Skeletal muscle tissue (tissue), 4 donors: Measurements from ENCODE around the gene NFAT5. TPM values are rescaled to one million over a fixed set of nuclear protein-coding genes. Genes with fewer than 3 reads are reported as not detected.
"Not testable (repeated sequence)": the region's sequence is repeated elsewhere in the genome, so short reads cannot be mapped to it uniquely, and the experiment has no call there.

Experiments
- H3K27ac ChIP-seq: one replicate; pipeline ENCODE4 v1.7.0; 2013; ENCODE audit warnings: mild to moderate bottlenecking, low read depth, low read length, inconsistent platforms
- H3K27me3 ChIP-seq, 3 donors: one replicate each; pipeline ENCODE4 v1.7.0; 2013; ENCODE audit warnings: low read length in 3 of 3; ENCODE audit not compliant: control insufficient read depth in 3 of 3, insufficient read depth in 3 of 3
- H3K36me3 ChIP-seq, 3 donors: one replicate each; pipeline ENCODE4 v1.7.0; 2013; ENCODE audit warnings: low read length in 3 of 3; ENCODE audit not compliant: control insufficient read depth in 3 of 3, insufficient read depth in 3 of 3
- H3K4me1 ChIP-seq, 3 donors: one replicate each; pipeline ENCODE4 v1.7.0; 2013; ENCODE audit warnings: low read length in 3 of 3, mild to moderate bottlenecking in 3 of 3; ENCODE audit not compliant: control insufficient read depth in 3 of 3, insufficient read depth in 3 of 3
- H3K4me3 ChIP-seq, 3 donors: one replicate each; pipeline ENCODE4 v1.7.0; 2013; ENCODE audit warnings: low read length in 3 of 3
- H3K9ac ChIP-seq, 3 donors: one replicate each; pipeline ENCODE4 v1.7.0; 2013; ENCODE audit warnings: low read length in 3 of 3, mild to moderate bottlenecking in 3 of 3, moderate library complexity in 2 of 3, low read depth in 1 of 3
- H3K9me3 ChIP-seq, 3 donors: one replicate each; pipeline ENCODE4 v1.7.0; 2013; ENCODE audit warnings: low read length in 3 of 3; ENCODE audit not compliant: control insufficient read depth in 3 of 3
- total RNA-seq: library from RNA; depleted of rRNA; stranded (reverse); fragments of >200 nt; gene quantifications from one replicate; pipeline ENCODE4 v1.2.3, GENCODE V29; 2014
- donor health status: Osteomylitis.

NFAT5 gene
- total RNA-seq, 1 donor from 2014 or later = 21.4 TPM

- no peak overlapping the region for H3K4me3 ChIP-seq
- no peak overlapping the region for H3K27ac ChIP-seq
- H3K9ac ChIP-seq = no peak overlapping the region
- H3K4me1 ChIP-seq = no peaks in the 10 kb centered on the region
- no peaks in the 10 kb centered on the region for H3K27me3 ChIP-seq
- H3K9me3 ChIP-seq = no peaks in the 10 kb centered on the region
- H3K36me3 ChIP-seq = peaks cover 3 to 15% (median 5%) of the 10 kb centered on the region in 3 donors
Observed at GRCh38 chr16:69632828-69633227, 67.1 kb downstream of the NFAT5 start.

DNA sequence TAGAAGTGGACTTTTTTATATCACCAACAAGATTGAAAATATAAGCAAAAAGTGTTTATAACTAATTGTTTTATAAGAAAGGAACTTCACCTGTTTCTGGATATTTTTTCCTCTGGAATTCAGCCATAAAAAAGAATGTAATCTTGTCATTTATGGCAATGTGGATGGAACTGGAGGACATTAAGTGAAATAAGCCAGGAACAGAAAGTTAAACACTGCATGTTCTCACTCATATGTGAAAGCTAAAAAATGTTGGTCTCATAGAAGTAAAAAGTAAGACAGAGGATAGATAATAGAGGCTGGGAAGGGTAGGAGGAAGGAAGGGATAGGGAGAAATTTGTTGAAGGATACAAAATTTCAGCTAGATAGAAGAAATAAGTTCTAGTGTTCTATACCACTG, 67.6 kb downstream of the NFAT5 start:
- Histone ChIP-seq H3K4me1 (no peaks in the 10 kb centered on the region), H3K27me3 (no peaks in the 10 kb centered on the region), H3K9me3 (no peaks in the 10 kb centered on the region), H3K27ac (no peak overlapping the region), H3K36me3 (peaks cover 3 to 15% (median 5%) of the 10 kb centered on the region in 3 donors), H3K9ac (no peak overlapping the region), H3K4me3 (no peak overlapping the region)

- H3K27ac ChIP-seq, H3K4me1 ChIP-seq, H3K27me3 ChIP-seq, H3K4me3 ChIP-seq, H3K9me3 ChIP-seq, H3K9ac ChIP-seq: not testable (repeated sequence)
- H3K36me3 ChIP-seq = peaks cover 3 to 13% (median 5%) of the 10 kb centered on the region in 3 donors
Observed at GRCh38 chr16:69636563-69637146, 70.9 kb downstream of the NFAT5 start.

GRCh38 chr16:69637206-69637865, 71.6 kb downstream of the NFAT5 start:
- not testable (repeated sequence) for H3K27me3 ChIP-seq, H3K4me1 ChIP-seq, H3K9ac ChIP-seq, H3K27ac ChIP-seq, H3K4me3 ChIP-seq, H3K9me3 ChIP-seq
- H3K36me3 ChIP-seq = peaks cover 3 to 13% (median 5%) of the 10 kb centered on the region in 3 donors

- not testable (repeated sequence) for H3K27ac ChIP-seq, H3K9me3 ChIP-seq, H3K4me3 ChIP-seq, H3K9ac ChIP-seq, H3K27me3 ChIP-seq, H3K4me1 ChIP-seq
- H3K36me3 ChIP-seq = peaks cover 4 to 10% (median 8%) of the 10 kb centered on the region in 3 donors
Observed at GRCh38 chr16:69643997-69644396, 78.2 kb downstream of the NFAT5 start.

DNA sequence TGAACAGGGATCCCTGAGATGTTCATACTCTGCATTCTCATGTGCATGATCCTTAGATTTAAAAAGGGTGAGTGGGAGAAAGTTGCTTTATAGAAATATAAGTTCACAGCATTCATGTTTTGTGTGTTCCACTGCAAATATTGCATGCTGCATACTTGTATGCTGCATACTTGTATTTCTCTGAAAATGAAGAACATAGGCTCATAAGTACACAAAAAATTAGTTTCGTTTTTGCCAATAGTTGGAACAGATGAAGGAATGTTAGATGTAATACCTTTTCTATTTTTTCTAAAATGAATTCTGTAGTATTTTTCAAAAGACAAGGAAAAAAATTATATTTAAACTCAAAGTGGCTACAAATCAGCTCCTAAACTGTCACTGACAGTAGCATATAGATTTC, 79.0 kb downstream of the NFAT5 start:
- H3K4me1 ChIP-seq = no peaks in the 10 kb centered on the region

DNA sequence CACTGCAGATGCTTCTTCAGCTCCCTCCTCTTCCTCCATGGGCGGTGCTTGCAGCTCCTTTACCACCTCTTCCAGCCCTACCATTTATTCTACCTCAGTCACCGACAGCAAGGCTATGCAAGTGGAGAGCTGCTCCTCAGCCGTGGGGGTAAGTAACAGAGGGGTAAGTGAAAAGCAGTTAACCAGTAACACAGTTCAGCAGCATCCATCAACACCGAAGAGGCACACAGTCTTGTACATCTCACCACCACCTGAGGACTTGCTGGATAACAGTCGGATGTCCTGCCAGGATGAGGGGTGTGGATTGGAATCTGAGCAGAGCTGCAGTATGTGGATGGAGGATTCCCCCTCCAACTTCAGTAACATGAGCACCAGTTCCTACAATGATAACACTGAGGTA, 81.3 kb downstream of the NFAT5 start:
- Histone ChIP-seq H3K4me3 (no peak overlapping the region), H3K9me3 (no peaks in the 10 kb centered on the region), H3K36me3 (peaks cover 4 to 15% (median 8%) of the 10 kb centered on the region in 3 donors), H3K9ac (no peak overlapping the region), H3K4me1 (no peaks in the 10 kb centered on the region), H3K27ac (no peak overlapping the region), H3K27me3 (no peaks in the 10 kb centered on the region)

More for the DNA sequence above, 79.0 kb downstream of the NFAT5 start:
- Histone ChIP-seq H3K36me3 (peaks cover 4 to 10% (median 8%) of the 10 kb centered on the region in 3 donors), H3K9ac (no peak overlapping the region), H3K4me3 (no peak overlapping the region), H3K27me3 (no peaks in the 10 kb centered on the region), H3K27ac (no peak overlapping the region), H3K9me3 (no peaks in the 10 kb centered on the region)

DNA sequence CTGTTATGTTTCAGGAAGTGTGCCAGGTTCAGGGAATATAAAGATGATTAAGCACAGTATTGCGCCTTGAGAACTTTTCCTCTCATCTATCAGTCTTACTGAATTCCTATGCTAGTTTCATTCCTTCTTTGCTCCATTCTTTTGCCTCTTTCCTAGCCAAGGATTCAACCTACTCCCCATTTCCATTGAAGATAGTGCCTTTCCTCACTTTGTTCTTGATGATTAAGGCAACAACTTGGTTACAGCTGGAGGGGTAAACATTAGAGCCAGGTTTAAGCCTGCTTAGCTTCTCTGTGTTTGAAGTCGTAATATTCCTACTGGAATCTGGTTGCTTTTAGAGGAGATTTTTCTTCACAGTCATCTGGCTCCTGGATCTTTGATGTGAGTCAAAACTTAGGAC, 85.5 kb downstream of the NFAT5 start:
- peaks cover 7 to 39% (median 31%) of the 10 kb centered on the region in 3 donors for H3K36me3 ChIP-seq
- H3K27ac ChIP-seq = no peak overlapping the region
- H3K27me3 ChIP-seq = no peaks in the 10 kb centered on the region
- H3K4me3 ChIP-seq = no peak overlapping the region
- H3K4me1 ChIP-seq = no peaks in the 10 kb centered on the region
- H3K9me3 ChIP-seq = no peaks in the 10 kb centered on the region
- no peak overlapping the region for H3K9ac ChIP-seq

DNA sequence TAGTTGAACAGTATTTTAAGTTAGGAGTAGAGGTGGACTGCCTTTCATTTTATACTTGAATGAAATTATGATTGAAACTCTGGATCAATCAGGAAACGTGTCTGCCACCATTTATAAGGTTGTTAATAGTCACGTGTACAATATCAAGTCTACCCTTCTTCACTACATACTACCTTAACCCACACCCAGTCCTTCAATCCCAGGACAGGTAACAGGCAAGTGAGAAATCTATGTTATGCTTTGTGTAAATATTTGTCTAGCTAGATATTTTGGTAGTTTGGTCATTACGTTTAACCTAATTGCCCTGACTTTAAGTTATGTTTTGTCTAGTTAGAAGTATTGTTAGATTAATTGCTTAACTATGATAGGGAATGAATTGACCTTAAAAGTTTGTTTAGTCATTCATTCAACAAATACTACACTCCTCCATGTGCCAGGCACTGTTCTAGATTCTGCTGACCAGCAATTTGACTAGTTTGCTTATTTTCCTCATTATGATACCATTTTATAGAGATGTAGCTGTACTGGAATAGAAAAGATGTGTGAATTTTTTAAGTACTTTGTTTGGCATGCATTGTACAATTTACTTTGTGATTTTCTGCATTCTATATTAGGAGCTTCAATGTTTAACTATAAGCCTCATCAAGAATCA, 88.6 kb downstream of the NFAT5 start:
- Histone ChIP-seq H3K4me1 (no peaks in the 10 kb centered on the region), H3K27me3 (no peaks in the 10 kb centered on the region), H3K4me3 (no peak overlapping the region), H3K9ac (no peak overlapping the region), H3K27ac (no peak overlapping the region), H3K36me3 (peaks cover 6 to 33% (median 26%) of the 10 kb centered on the region in 3 donors), H3K9me3 (no peaks in the 10 kb centered on the region)

- peaks cover 13 to 24% (median 19%) of the 10 kb centered on the region in 3 donors for H3K36me3 ChIP-seq
- H3K27me3 ChIP-seq = no peaks in the 10 kb centered on the region
- no peak overlapping the region for H3K9ac ChIP-seq
Observed at GRCh38 chr16:69660166-69660565, 94.4 kb downstream of the NFAT5 start.

More at GRCh38 chr16:69660166-69660565, 94.4 kb downstream of the NFAT5 start:
- H3K27ac ChIP-seq = no peak overlapping the region
- no peak overlapping the region for H3K4me3 ChIP-seq
- H3K9me3 ChIP-seq = no peaks in the 10 kb centered on the region
- no peaks in the 10 kb centered on the region for H3K4me1 ChIP-seq
